GM12878 (cell line): ENCODE data around the gene ARVCF. TPM values are rescaled to one million over a fixed set of nuclear protein-coding genes. Genes with fewer than 3 reads are reported as not detected.

Experiments
- ATAC-seq: fragments of 200-7000 bp; cut with Tn5 transposase; 3 replicates; pipeline ENCODE4 v1.9.1; 2020; ENCODE audit warnings: mild to moderate bottlenecking, moderate library complexity
- BruUV-seq: library from RNA; stranded (reverse); fragments of 400-500 nt; replicated peaks from 2 replicates; lab custom pipeline; 2021; lab: Mats Ljungman, UMichigan
- CTCF ChIA-PET: fragments of 300-600 bp; sonication (Branson Sonifier 250); formaldehyde crosslinking; extraction: SDS; loops from one replicate; lab custom pipeline; 2021; ENCODE audit warnings: inconsistent platforms; lab: Yijun Ruan, JAX
- POLR2A ChIA-PET: fragments of 350-600 bp; formaldehyde crosslinking; extraction: SDS; loops from one replicate; lab custom pipeline; 2021; ENCODE audit warnings: inconsistent platforms; lab: Charles Lee
- RAD21 ChIA-PET: fragments of 300-600 bp; sonication (Branson Sonifier 250); formaldehyde crosslinking; loops from one replicate; lab custom pipeline; 2023; ENCODE audit warnings: antibody characterized with exemption; ENCODE audit not compliant: unreplicated experiment; lab: Charles Lee
- SMC1A ChIA-PET: fragments of 300-600 bp; sonication (Branson Sonifier 250); formaldehyde crosslinking; loops from one replicate; lab custom pipeline; 2023; ENCODE audit not compliant: unreplicated experiment, uncharacterized antibody; lab: Charles Lee
- DNase-seq: peaks from one replicate; pipeline ENCODE4 v3.0.0-alpha.2; 2011; ENCODE audit warnings: low read depth, low spot score
- FAIRE-seq: peaks from 3 replicates; lab custom pipeline; 2011; peaks lifted over from hg19 to GRCh38; lab: Jason Lieb, UNC
- H2AFZ ChIP-seq: 2 replicates; pipeline ENCODE4 v1.6.0; 2011; ENCODE audit warnings: low read depth, low read length, control low read depth; ENCODE audit not compliant: control insufficient read depth
- H3K27ac ChIP-seq: 2 replicates; pipeline ENCODE4 v1.5.1; 2011; ENCODE audit warnings: control low read depth; ENCODE audit not compliant: control insufficient read depth, insufficient read depth
- H3K27me3 ChIP-seq, 2 experiments: replicated peaks in 1 of 2; 2 replicates each; pipeline versions ENCODE4 v1.6.0 to v1.6.1; 2011; ENCODE audit warnings: low read length in 1 of 2; ENCODE audit not compliant: control insufficient read depth in 2 of 2, insufficient read depth in 2 of 2
- H3K36me3 ChIP-seq, 2 experiments: 2 replicates each; pipeline ENCODE4 v1.5.1; 2011; ENCODE audit warnings: low read length in 1 of 2; ENCODE audit not compliant: control insufficient read depth in 2 of 2, insufficient read depth in 2 of 2
- H3K4me1 ChIP-seq: 2 replicates; pipeline ENCODE4 v1.6.1; 2011; ENCODE audit warnings: mild to moderate bottlenecking, low read length, moderate library complexity, mixed read lengths; ENCODE audit not compliant: control insufficient read depth, insufficient read depth
- H3K4me2 ChIP-seq: 2 replicates; pipeline ENCODE4 v1.6.0; 2011; ENCODE audit warnings: control low read depth; ENCODE audit not compliant: control insufficient read depth, insufficient read depth
- H3K4me3 ChIP-seq: fragments of 200-600 bp; sonication (generic); 2 replicates; pipeline ENCODE4 v1.5.1; 2016
- H3K79me2 ChIP-seq: 2 replicates; pipeline ENCODE4 v1.6.0; 2011; ENCODE audit warnings: low read length; ENCODE audit not compliant: control insufficient read depth, insufficient read depth
- H3K9ac ChIP-seq: 2 replicates; pipeline ENCODE4 v1.8.0; 2011; ENCODE audit warnings: low read length, control low read depth, mixed read lengths; ENCODE audit not compliant: control insufficient read depth, insufficient read depth
- H3K9me3 ChIP-seq: replicated peaks from 3 replicates; pipeline ENCODE4 v1.5.1; 2011; ENCODE audit warnings: mild to moderate bottlenecking, low read length; ENCODE audit not compliant: control insufficient read depth, insufficient read depth
- H4K20me1 ChIP-seq: 2 replicates; pipeline ENCODE4 v1.6.0; 2011; ENCODE audit not compliant: control insufficient read depth, insufficient read depth
- BRCA1 ChIP-seq: IDR thresholded peaks from 2 replicates; pipeline ENCODE4 v1.6.1; 2011; ENCODE audit warnings: low read depth, low read length, improper control_type of control experiment
- CREM ChIP-seq: IDR thresholded peaks from 2 replicates; pipeline ENCODE4 v1.6.1; 2014; ENCODE audit warnings: antibody characterized with exemption, low read depth
- PAX5 ChIP-seq: IDR thresholded peaks from 2 replicates; pipeline ENCODE4 v1.6.1; 2011; ENCODE audit warnings: low read depth, low read length, borderline replicate concordance
- RAD51 ChIP-seq: fragments of 450-650 bp; IDR thresholded peaks from 2 replicates; pipeline ENCODE4 v1.6.1; 2016; ENCODE audit warnings: moderate library complexity, mild to moderate bottlenecking, inconsistent platforms
- WGBS: methylation state at CpG from one replicate; pipeline ENCODE4 v1.1.6; 2016; ENCODE audit warnings: low lambda C conversion rate; ENCODE audit not compliant: insufficient replicate concordance, insufficient coverage; ENCODE audit errors: missing lambda C conversion rate; 5-methylcytosine and 5-hydroxymethylcytosine counted together
- in situ Hi-C: fragments of 300-500 bp; cut with MboI; formaldehyde crosslinking; loops from 9 replicates; pipeline ENCODE4 v1.14.3; 2018; ENCODE audit warnings: mixed read lengths
- intact Hi-C: fragments of 100-400 bp; cut with micrococcal nuclease; formaldehyde crosslinking; loops from one replicate; pipeline ENCODE4 v1.14.2; 2022; ENCODE audit not compliant: unreplicated experiment
- polyA plus RNA-seq, 11 experiments: library from polyadenylated mRNA; depleted of rRNA in 4 of 11; unstranded in 6 of 11; stranded (reverse) in 5 of 11; fragments of >200 nt; fragmentation: Nextera tagmentation in 4 of 11; fragmentation: Illumina TruSeq in 1 of 11; extraction: Ambion mirVana in 4 of 11; extraction: Trizol in 1 of 11; gene quantifications; 1 replicate in 1 of 11; 2 replicates in 10 of 11; pipeline versions ENCODE4 v1.2.1 to v1.2.3, GENCODE V29; 2011 to 2016; ENCODE audit warnings: inconsistent platforms in 2 of 11, missing spikeins in 2 of 11, low read depth in 1 of 11
- total RNA-seq, 4 experiments: library from RNA; depleted of rRNA in 3 of 4; stranded (reverse); fragments of >200 nt in 3 of 4; fragmentation: Illumina TruSeq in 1 of 4; extraction: Trizol in 1 of 4; gene quantifications; 2 replicates each; pipeline versions ENCODE4 v1.2.1 to v1.2.3, GENCODE V29; 2013 to 2021
- TF ChIP-seq, protein P1 (sequence below): IDR thresholded peaks from 2 replicates; pipeline ENCODE4 v1.6.1; 2011; ENCODE audit warnings: mild to moderate bottlenecking, low read depth, low read length, moderate library complexity; ENCODE audit not compliant: insufficient replicate concordance
- TF ChIP-seq, protein P2 (sequence below): fragments of 450-650 bp; IDR thresholded peaks from 2 replicates; pipeline ENCODE4 v1.6.1; 2017; ENCODE audit warnings: low read depth, mild to moderate bottlenecking, moderate library complexity
- TF ChIP-seq, protein P3 (sequence below): IDR thresholded peaks from 2 replicates; pipeline ENCODE4 v1.6.1; 2012; ENCODE audit warnings: low read depth, low read length, improper control_type of control experiment
- TF ChIP-seq, protein P4 (sequence below): fragments of 450-650 bp; IDR thresholded peaks from 2 replicates; pipeline ENCODE4 v1.6.1; 2018; ENCODE audit warnings: borderline replicate concordance, mild to moderate bottlenecking; ENCODE audit not compliant: partially characterized antibody
- TF ChIP-seq, protein P5 (sequence below): fragments of 450-650 bp; IDR thresholded peaks from 2 replicates; pipeline ENCODE4 v1.6.1; 2017; ENCODE audit warnings: mild to moderate bottlenecking
- TF ChIP-seq, protein P6 (sequence below): IDR thresholded peaks from 2 replicates; pipeline ENCODE4 v1.6.1; 2011; ENCODE audit warnings: low read depth, low read length, improper control_type of control experiment, borderline replicate concordance
- TF ChIP-seq, protein P7 (sequence below): IDR thresholded peaks from 2 replicates; pipeline ENCODE4 v1.6.1; 2011; ENCODE audit warnings: borderline replicate concordance, low read depth, mild to moderate bottlenecking, moderate library complexity, low read length; ENCODE audit not compliant: insufficient read depth, poor library complexity, severe bottlenecking

The ARVCF gene
- total and polyA plus RNA-seq, 10 of the 15 experiments (the other 5 are each of a cell fraction or from before 2014, with no cell fraction given), result 0.13 to 1.9 (median 1.0) TPM; not detected in 2

DNA sequence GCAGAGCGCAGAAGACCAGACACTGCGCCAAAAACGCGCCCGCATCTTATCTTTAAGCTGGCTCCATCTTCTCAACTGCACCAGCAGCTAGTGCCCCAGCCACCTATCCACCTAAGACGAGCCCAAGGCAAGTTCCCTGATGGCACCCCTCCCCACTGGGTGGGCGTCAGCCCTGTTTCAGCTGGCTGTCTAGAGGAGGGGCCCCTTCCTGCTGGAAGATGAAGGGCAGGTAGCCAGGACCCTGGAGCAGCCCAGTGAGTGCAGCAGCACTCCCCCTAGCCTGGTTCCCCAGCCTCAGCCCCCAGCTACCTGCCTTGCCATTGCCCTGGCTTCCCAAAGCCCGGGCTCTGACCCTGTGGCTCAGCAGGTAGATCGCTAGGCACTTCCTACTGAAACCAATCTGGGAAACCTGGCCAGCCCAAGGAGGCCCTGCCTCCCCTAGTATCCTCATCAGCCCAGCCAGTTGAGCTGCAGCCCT, 28.3 kb downstream of the ARVCF start:
- ChIA-PET SMC1A (no interaction called here), POLR2A (no interaction called here), RAD21 (no interaction called here), CTCF (no interaction called here)
- H3K4me1 ChIP-seq, result no peaks in the 10 kb centered on the region
- H3K27me3 ChIP-seq, result peaks cover 0 to 2% of the 10 kb centered on the region in 2 experiments; a peak in 1 of 4 replicates
- no peaks in the 10 kb centered on the region for H4K20me1 ChIP-seq
- no peak for ATAC-seq
- H3K79me2 ChIP-seq, result no peaks in the 10 kb centered on the region
- BruUV-seq, result no TSS peak
- H2AFZ ChIP-seq, result no peak overlapping the region
- in situ Hi-C loops (no loop called here), intact Hi-C loops (no loop called here)
- no peak overlapping the region for H3K4me2 ChIP-seq
- FAIRE-seq, result no peak
- 57% methylated on average over 9 of the region's 9 CpGs for WGBS
- no peak overlapping the region for H3K9ac ChIP-seq
- no peaks in the 10 kb centered on the region for H3K9me3 ChIP-seq
- DNase-seq, result no peak
- no peak overlapping the region for H3K4me3 ChIP-seq
- no peaks in the 10 kb centered on the region for H3K36me3 ChIP-seq
- H3K27ac ChIP-seq, result no peak overlapping the region
- TF ChIP-seq CREM, result no peak
- TF ChIP-seq, protein P1, sequence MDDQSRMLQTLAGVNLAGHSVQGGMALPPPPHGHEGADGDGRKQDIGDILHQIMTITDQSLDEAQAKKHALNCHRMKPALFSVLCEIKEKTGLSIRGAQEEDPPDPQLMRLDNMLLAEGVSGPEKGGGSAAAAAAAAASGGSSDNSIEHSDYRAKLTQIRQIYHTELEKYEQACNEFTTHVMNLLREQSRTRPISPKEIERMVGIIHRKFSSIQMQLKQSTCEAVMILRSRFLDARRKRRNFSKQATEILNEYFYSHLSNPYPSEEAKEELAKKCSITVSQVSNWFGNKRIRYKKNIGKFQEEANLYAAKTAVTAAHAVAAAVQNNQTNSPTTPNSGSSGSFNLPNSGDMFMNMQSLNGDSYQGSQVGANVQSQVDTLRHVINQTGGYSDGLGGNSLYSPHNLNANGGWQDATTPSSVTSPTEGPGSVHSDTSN, result no peak
- TF ChIP-seq, protein P2, sequence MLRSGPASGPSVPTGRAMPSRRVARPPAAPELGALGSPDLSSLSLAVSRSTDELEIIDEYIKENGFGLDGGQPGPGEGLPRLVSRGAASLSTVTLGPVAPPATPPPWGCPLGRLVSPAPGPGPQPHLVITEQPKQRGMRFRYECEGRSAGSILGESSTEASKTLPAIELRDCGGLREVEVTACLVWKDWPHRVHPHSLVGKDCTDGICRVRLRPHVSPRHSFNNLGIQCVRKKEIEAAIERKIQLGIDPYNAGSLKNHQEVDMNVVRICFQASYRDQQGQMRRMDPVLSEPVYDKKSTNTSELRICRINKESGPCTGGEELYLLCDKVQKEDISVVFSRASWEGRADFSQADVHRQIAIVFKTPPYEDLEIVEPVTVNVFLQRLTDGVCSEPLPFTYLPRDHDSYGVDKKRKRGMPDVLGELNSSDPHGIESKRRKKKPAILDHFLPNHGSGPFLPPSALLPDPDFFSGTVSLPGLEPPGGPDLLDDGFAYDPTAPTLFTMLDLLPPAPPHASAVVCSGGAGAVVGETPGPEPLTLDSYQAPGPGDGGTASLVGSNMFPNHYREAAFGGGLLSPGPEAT, result no peak
- TF ChIP-seq, protein P3, sequence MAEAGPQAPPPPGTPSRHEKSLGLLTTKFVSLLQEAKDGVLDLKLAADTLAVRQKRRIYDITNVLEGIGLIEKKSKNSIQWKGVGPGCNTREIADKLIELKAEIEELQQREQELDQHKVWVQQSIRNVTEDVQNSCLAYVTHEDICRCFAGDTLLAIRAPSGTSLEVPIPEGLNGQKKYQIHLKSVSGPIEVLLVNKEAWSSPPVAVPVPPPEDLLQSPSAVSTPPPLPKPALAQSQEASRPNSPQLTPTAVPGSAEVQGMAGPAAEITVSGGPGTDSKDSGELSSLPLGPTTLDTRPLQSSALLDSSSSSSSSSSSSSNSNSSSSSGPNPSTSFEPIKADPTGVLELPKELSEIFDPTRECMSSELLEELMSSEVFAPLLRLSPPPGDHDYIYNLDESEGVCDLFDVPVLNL, result no peak
- TF ChIP-seq, protein P4, sequence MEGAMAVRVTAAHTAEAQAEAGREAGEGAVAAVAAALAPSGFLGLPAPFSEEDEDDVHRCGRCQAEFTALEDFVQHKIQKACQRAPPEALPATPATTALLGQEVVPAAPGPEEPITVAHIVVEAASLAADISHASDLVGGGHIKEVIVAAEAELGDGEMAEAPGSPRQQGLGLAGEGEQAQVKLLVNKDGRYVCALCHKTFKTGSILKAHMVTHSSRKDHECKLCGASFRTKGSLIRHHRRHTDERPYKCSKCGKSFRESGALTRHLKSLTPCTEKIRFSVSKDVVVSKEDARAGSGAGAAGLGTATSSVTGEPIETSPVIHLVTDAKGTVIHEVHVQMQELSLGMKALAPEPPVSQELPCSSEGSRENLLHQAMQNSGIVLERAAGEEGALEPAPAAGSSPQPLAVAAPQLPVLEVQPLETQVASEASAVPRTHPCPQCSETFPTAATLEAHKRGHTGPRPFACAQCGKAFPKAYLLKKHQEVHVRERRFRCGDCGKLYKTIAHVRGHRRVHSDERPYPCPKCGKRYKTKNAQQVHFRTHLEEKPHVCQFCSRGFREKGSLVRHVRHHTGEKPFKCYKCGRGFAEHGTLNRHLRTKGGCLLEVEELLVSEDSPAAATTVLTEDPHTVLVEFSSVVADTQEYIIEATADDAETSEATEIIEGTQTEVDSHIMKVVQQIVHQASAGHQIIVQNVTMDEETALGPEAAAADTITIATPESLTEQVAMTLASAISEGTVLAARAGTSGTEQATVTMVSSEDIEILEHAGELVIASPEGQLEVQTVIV, result no peak
- TF ChIP-seq, protein P5, sequence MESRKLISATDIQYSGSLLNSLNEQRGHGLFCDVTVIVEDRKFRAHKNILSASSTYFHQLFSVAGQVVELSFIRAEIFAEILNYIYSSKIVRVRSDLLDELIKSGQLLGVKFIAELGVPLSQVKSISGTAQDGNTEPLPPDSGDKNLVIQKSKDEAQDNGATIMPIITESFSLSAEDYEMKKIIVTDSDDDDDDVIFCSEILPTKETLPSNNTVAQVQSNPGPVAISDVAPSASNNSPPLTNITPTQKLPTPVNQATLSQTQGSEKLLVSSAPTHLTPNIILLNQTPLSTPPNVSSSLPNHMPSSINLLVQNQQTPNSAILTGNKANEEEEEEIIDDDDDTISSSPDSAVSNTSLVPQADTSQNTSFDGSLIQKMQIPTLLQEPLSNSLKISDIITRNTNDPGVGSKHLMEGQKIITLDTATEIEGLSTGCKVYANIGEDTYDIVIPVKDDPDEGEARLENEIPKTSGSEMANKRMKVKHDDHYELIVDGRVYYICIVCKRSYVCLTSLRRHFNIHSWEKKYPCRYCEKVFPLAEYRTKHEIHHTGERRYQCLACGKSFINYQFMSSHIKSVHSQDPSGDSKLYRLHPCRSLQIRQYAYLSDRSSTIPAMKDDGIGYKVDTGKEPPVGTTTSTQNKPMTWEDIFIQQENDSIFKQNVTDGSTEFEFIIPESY, result no peak
- no peak for TF ChIP-seq PAX5
- TF ChIP-seq, protein P6, sequence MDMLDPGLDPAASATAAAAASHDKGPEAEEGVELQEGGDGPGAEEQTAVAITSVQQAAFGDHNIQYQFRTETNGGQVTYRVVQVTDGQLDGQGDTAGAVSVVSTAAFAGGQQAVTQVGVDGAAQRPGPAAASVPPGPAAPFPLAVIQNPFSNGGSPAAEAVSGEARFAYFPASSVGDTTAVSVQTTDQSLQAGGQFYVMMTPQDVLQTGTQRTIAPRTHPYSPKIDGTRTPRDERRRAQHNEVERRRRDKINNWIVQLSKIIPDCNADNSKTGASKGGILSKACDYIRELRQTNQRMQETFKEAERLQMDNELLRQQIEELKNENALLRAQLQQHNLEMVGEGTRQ, result no peak
- TF ChIP-seq, protein P7, sequence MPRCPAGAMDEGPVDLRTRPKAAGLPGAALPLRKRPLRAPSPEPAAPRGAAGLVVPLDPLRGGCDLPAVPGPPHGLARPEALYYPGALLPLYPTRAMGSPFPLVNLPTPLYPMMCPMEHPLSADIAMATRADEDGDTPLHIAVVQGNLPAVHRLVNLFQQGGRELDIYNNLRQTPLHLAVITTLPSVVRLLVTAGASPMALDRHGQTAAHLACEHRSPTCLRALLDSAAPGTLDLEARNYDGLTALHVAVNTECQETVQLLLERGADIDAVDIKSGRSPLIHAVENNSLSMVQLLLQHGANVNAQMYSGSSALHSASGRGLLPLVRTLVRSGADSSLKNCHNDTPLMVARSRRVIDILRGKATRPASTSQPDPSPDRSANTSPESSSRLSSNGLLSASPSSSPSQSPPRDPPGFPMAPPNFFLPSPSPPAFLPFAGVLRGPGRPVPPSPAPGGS, result no peak
- TF ChIP-seq RAD51, result no peak
- no peak for TF ChIP-seq BRCA1
